Measurements from ENCODE around the gene NEURL1. TPM values are rescaled to one million over a fixed set of nuclear protein-coding genes. Genes with fewer than 3 reads are reported as not detected.

NEURL1 gene
- total and polyA plus RNA-seq, 2 donors (not counting 3 experiments of a cell fraction or from before 2014, with no cell fraction given): 0.06 to 0.22 TPM

- ChIA-PET CTCF (interaction anchor here (0.9 to 1.5 kb wide), 2 partner anchors 9 to 41 kb away, joined by 3 to 4 read pairs; no protein-coding TSS in a partner anchor), POLR2A (no interaction called here)
- no peak overlapping the region for H3K4me3 ChIP-seq (replicated peaks in 1 of 3; ENCODE audit: insufficient read depth in 1 of 3, low read depth in 1 of 3, low read length in 3 of 3)
- DNase-seq (ENCODE audit: low read depth, low spot score): no peak
- no TSS peak for BruUV-seq (replicated peaks)
- no peak overlapping the region for H2AFZ ChIP-seq (ENCODE audit: low read depth, low read length)
- no peaks in the 10 kb centered on the region for H4K20me1 ChIP-seq (replicated peaks; ENCODE audit: control insufficient read depth, extremely low read depth, insufficient read depth, low read length)
- no peak overlapping the region for H3K27ac ChIP-seq (ENCODE audit: insufficient read depth, low read depth, low read length)
- H3K36me3 ChIP-seq (ENCODE audit: control insufficient read depth in 2 of 2, extremely low read depth in 1 of 2, insufficient read depth in 2 of 2, low read length in 2 of 2): no peaks in the 10 kb centered on the region
- FAIRE-seq: no peak
- dilution Hi-C loops (cut with MboI; ENCODE audit: extremely low pct_ligation_motif_present, low sequenced_read_pairs) (no loop called here), intact Hi-C loops (cut with micrococcal nuclease) (no loop called here)
- H3K9me3 ChIP-seq (replicated peaks; ENCODE audit: control insufficient read depth, insufficient read depth, low read length): no peaks in the 10 kb centered on the region
- H3K9me1 ChIP-seq (replicated peaks; ENCODE audit: control insufficient read depth, extremely low read depth, insufficient read depth, low read length): no peaks in the 10 kb centered on the region
- H3K79me2 ChIP-seq (ENCODE audit: control insufficient read depth, insufficient read depth, low read length): no peaks in the 10 kb centered on the region
- no peaks in the 10 kb centered on the region for H3K4me1 ChIP-seq (ENCODE audit: control insufficient read depth, extremely low read depth, insufficient read depth, low read length)
- H3K4me2 ChIP-seq (ENCODE audit: insufficient read depth, low read length): no peak overlapping the region
- no peak for TF ChIP-seq GATA2 (IDR thresholded peaks at IDR 0.05; ENCODE audit: insufficient read depth, insufficient read length, low read depth, low read length)
- no peak for TF ChIP-seq EZH2 (IDR thresholded peaks at IDR 0.05; ENCODE audit: borderline replicate concordance, low read depth, low read length, severe bottlenecking)
- TF ChIP-seq MAX (IDR thresholded peaks at IDR 0.05; ENCODE audit: insufficient read depth, insufficient read length): no peak
- no peak for TF ChIP-seq JUN (IDR thresholded peaks at IDR 0.05; ENCODE audit: borderline replicate concordance, insufficient read depth, insufficient read length, low read depth)
- TF ChIP-seq POLR2A (IDR thresholded peaks at IDR 0.05; ENCODE audit: low read depth, low read length): no peak
- TF ChIP-seq FOS (IDR thresholded peaks at IDR 0.05; ENCODE audit: borderline replicate concordance, insufficient read depth, low read length): no peak
- TF ChIP-seq POLR2AphosphoS5 (IDR thresholded peaks at IDR 0.05; ENCODE audit: insufficient read depth, low read depth, low read length): no peak
- no peak for TF ChIP-seq CTCF (IDR thresholded peaks at IDR 0.05; ENCODE audit: extremely low read depth in 1 of 2, insufficient read depth in 1 of 2, low read depth in 1 of 2, low read length in 2 of 2)
- TF ChIP-seq MYC (IDR thresholded peaks at IDR 0.05; ENCODE audit: low read depth, low read length): no peak
- H3K9ac ChIP-seq (replicated peaks; ENCODE audit: extremely low read depth, insufficient read depth, low read length): no peak overlapping the region
- H3K27me3 ChIP-seq (ENCODE audit: control insufficient read depth in 2 of 2, insufficient read depth in 2 of 2, low read length in 2 of 2): peaks cover 0 to 2% of the 10 kb centered on the region in 2 experiments
Measured at GRCh38 chr10:103548581-103549348, 55.3 kb downstream of the NEURL1 start.

Data from endothelial cell of umbilical vein (primary cell).